ELR (cell line): Measurements from ENCODE around the gene AGPAT1.
"Not testable (repeated sequence)": the region's sequence is repeated elsewhere in the genome, so short reads cannot be mapped to it uniquely, and the experiment has no call there.

Source experiments
- DNase-seq: peaks from one replicate; pipeline ENCODE4 v3.0.0-alpha.2; 2015; ENCODE audit warnings: low read depth

AGPAT1 gene

DNA sequence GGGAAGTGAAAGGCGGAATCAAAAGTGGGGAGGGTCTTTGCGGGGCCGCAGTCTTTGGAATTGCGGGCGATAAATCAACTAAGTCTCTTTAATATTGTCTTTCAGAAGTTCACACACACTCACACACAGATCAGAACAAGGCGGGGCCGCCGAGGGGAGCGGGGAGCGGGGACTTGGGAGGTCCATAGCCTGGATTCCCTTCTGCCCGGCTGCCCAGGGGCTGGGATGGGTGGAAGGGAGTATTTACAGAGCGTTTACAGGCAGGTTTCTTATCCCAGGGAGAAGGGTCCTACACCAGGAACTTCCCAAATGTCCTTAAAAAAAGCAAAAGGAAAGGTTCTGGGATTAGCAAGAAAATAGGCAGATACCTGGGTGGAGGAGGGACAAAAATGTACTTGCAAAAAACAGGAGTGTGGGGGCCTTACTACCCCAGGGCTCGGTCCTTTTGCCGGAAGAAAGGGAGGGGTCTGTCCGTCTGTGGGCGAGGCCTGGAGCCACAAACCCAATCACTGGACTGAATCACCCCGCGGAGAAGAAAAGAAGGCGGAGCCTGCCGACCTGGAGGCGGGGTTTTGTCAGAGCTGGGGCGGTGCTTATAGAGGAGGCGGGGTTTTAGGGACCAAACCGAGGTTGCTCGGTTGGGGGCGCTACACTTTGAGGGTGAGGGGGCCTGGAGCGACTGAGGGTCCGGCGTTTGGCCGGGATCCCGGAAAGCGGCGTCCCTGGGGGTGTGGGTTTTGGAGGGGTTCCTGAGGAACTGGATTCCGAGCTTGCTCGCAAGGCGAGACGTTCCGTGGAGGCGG, 27.4 kb downstream of the AGPAT1 start:
- DNase-seq = no peak

DNA sequence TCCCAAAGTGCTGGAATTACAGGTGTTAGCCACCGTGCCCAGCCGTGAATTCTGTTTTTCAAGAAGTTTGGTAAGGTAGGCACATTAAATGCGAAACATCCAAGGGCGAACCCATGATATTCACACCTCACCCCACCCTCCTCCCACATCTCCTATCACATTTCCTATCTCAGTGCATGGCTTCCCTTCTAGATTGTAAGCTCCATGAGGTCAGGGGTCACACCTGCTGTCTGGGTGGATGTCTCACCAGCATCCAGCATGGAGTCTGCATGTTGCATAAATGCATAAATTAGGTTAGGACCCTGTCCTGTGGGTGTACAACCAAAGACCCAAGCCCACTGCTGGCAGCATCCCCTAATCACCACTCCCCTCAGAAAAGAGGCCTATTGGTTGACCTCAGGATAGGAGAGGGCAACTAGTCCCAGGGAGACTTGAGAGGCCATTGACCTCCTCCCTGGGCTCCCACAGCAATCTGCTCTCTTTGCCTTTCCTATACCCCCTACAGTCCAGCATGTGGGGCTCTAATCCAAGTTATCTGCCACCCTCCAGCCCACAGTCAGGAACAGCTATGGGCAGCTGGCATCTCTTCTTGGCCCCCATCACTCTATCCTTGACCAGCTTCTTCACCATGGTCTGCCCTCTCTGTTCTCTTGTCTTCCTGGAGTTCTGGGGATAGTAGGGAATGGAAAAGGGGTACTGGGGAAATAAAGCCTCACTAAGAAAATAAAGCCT, 28.3 kb downstream of the AGPAT1 start:
- DNase-seq = no peak

DNA sequence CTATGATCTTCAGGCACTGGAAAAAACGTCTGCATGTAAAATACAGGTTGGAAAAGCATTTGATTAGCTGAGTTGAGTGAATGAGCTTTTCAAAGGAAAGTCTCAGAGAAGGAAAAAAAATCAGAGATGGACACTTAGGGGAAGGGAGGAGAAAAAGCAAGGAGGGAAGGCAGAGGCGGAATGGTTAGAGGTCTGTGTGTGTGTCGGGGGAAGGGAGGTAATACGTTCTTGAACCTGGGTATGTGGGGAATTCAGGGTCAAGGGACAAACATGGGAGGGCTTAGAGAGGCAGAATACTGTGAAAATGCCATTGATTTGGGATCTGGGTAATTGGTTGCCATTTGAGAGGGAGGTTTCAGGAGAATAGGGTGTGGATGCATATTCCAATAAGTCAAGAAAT, 29.2 kb downstream of the AGPAT1 start:
- DNase-seq = no peak

DNA sequence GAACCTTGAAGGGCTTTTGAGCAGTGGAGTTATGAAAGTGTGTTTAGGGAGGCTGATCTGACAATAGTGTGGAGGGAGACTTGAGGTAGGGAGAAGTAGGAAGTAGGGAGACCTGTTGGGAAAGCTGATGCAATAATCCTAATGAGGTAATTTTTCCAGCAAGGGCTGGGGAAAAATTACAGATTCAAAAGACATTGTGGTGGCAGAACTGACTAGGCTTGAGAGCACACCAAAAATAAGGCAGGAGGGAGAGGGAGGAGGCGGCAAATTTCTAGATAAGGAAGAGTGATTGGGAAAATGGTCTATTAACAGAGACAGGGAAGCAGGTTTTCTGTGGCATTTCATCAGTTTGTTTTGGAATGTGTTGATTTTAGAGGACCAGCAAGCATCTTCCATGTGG, 29.6 kb downstream of the AGPAT1 start:
- no peak for DNase-seq

DNA sequence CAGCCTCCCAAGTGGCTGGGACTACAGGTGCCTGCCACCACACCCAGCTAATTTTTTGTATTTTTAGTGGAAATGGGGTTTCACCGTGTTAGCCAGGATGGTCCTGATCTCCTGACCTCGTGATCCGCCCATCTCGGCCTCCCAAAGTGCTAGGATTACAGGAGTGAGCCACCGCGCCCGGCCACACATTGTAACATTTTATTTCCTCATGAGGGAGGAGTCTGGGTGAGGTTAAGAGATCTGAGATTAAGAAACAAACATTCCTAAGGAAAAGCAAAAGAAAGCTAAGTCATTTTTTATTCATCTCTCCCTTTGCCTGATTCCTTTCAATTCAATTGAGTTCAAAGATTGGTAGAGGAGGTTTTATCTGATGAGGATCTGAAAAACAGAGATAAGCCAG, 31.6 kb downstream of the AGPAT1 start:
- not testable (repeated sequence) for DNase-seq

DNA sequence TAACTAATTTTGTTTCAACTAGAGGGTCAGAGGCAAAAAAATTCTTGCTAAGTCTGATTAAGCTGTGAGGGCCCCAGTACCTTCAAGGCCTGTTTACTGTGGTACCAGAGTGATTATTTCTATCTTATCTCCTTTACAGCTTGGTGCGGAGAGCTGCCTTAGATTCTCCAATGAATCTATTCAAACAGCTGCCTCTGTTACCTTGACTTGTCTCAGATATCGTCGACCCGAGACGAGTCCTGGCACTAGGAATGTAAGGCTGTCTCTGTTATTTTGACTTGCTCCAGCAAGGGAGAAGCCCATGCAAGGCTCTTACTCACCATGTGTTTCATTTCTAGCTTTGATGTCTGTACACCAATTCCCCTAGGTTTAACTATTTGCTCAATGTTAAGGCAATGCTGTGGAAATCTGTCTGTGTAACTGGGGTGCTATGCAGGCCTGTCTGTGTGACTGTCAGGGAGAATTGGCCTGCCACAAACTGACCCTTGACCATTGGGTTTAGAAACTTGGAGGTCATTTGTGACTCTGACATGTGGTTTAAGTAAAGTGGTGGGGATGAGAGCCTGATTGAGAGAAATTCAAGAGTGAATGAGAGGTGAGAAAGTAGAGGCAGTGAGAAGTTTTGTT, 35.4 kb downstream of the AGPAT1 start:
- no peak for DNase-seq

DNA sequence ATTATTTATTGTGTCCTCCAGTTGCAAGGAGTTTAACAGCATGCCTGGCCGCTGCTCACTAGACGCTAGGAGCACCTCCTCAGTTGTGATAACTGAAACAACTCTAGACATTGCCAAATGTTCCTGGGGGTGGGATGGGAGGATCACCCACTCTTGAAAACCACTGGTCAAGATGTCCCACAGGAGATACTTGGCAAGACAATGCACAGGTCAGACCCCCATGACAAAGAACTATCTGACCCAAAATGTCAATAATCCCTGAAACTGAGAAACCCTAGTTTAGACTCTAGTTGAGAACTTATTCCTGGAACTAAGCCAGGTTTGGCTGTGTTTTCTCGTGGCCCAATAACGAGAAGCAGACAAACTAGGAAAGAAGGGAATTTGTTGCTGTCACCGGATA, 36.3 kb downstream of the AGPAT1 start:
- no peak for DNase-seq

DNA sequence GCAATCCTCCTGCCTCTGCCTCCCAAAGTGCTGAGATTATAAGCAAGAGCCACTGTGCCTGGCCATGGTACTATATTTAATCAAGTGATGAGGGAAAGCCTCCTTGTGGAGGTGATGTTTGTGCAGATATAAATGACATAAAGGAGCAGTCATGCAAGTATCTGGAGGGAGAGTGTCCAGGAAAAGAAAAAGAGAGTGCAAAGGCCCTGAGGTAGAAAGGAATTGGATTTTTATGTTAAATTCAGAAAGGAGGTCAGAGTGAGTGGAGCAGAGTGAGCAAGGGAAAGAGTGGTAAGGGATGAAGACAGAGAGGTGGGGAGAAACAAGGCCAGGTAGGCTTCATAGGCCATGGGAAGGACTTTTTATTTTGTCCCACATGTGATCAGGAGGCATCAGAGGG, 38.4 kb downstream of the AGPAT1 start:
- DNase-seq = no peak

DNA sequence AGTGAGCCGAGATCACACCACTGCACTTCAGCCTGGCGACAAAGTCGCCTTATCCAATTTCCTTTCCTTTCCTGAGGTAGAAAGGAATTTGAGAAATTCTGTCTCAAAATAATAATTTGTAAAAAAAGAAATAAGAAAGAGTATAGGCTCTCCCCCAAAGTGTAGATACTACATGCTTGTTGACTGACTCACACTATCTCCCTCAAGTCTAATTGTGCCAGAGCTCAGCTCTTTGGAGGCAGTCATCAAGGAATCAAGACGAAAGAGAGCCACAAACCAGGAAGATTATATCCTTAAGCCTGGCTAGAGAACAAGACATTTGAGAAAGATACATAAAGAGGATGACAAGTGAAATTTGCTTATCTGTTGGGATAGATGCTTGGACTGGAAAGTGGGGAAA, 42.1 kb downstream of the AGPAT1 start:
- DNase-seq = peak; percentile 54

DNA sequence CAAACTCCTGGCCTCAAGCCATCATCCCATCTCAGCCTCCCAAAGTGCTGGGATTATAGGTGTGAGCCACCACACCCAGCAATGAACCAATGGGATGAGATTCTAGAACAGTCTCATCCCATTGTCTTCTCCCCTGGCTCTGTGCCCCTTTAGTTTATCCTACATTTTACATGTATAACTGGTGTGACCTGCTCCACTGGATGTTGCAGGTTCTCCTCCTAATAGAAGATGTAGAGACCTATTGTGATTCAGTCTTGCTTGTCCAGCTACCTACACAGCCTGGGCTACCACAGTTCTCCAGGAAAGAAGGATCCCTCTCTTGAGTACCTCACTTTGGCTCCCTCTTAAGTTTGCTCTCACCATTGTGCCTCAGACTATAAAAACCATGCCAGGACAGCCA, 43.8 kb downstream of the AGPAT1 start:
- DNase-seq = no peak

DNA sequence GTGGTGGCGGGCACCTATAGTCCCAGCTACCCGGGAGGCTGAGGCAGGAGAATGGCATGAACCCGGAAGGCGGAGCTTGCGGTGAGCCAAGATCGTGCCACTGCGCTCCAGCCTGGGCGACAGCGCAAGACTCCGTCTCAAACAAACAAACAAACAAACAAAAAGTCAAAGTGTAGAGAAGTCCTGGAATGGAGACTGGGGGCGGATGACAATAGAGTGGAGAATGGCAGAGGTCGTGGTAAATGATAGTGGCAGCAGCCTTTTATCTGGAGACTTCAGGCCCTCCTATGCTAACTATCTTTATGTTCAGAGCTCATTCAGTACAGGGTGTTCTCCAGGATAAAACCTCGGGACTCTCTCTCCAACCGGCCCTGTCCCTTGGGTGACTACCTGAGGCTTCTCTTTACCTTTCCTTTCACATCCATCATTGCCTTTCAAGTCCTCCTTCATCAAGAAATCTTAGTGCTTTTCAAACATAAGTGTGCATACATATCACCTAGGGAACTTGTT, 44.4 kb downstream of the AGPAT1 start:
- DNase-seq = no peak

DNA sequence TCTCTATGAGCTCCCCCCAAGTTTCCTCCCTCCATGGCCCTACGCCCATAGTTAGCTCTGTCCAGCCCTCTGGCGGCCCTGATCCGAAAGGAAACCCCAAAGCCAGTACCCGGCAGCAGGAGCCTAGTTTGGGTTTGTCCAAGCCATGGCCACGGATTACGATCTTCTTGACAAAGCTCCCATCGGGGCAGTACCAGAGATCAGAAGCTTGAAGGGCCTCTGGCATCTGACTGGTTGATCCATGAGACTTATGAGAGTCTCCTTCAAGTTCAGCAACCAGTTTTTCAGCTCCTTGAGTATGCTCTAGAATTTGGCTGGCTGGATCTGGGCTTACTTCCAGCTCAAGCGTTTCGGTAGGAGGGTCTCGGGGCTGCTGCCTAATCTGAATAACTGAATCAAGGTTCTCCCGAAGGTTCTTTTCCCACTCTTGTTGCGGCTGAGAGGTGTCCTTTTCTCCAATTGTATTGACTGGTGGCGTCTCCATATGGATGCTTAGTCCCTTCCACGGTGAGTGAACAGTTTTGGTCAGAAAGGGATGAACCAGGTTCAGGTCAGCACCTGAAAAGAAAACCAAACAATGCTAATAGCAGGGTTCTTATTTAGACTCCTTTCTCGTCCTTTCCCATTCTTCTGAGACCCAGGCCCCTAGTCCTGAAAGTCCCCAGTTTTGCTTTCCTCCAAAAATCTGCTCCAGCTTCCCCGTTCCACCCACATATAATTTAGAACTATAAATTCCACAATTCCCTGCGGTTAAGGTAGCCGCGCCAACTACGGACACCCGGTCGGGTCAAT, 46.4 kb downstream of the AGPAT1 start:
- DNase-seq = no peak

DNA sequence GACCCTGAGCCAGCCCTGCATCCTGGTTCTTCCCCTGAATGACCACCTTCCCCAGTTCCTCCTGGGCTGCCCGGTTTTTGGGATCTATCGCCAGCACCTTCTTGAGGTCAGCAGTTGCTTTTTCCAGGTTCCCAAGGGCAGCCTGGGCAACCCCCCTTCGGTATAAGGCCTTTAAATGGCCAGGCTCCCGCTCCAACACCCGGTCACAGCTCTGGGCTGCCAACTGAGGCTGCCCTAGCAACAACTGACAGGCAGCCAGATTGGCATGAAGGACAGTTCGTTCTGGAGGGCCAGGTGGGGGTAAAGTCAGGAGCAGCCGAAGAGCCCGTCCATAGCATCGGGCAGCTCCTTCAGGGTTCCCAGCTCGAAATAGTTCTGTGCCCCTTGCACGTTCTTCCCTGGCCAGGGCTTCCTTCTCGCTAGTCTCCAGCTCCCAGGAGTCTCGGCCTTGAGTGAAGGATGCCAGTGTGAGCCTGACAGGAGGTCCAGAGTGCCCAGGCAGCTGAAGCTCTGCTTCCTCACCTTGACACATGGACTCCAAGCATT, 47.1 kb downstream of the AGPAT1 start:
- no peak for DNase-seq

DNA sequence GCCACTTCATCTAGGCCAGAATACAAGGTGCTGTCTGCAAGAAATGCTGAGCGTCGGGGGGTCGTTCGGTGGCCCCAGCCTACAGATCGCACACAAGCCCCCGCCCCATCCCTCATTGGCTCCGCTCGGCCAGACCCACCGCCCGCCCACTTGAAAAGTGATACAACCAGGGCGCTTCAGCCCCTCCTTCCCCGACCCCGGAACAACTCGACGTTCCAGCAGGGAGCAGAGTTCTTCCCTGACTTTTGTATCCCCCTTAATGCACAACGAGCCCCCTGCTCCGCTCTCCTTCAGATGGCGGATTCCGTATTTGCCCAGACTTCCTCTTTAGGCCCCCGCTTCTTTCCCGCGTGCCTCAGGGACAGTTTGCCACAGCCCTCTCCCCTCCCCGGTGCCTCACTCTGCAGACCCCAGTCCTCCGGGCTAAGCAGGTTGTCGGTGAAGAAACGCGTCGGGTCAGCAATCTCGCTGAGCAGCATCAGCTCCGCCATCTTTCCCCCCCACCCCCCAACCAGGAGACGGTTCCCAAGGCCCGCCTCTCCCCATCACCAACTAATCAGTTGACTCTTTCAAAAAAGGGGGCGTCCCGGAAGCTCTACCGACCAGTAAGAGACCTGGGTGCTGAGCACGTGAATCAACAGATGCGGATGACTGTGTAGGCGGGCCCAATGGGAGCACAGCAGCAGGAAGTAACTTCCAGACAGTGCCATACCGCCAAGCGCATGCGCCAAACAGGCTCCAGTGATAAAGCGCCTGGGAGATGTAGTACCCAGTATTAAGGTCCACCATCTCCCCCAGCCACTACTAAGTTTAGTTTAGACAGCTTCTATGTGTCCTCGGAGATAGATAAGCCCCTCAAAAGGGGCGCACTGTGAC, 47.9 kb downstream of the AGPAT1 start, which contains the start of gene ATF6B:
TSS of gene ATF6B (minus strand) at position 530 of the 876 bp plus-strand sequence. CDS start at position 491, 39 bp downstream.
- peak; percentile 100 for DNase-seq

DNA sequence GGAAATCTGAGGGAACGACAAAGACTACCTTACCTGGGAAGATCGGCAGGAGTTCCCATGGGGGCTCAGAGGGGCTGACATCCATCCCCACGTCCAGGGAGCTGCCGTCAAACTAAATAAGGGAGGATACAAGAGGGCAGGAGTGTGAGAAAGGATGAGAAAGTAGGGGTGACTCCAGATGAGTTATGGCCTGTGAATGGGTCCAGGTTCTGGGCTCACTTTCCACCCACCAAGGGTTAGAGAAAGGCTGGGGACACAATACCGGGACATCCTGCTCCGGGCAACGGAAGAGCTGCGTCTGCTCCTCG, 48.5 kb downstream of the AGPAT1 start:
- no peak for DNase-seq

DNA sequence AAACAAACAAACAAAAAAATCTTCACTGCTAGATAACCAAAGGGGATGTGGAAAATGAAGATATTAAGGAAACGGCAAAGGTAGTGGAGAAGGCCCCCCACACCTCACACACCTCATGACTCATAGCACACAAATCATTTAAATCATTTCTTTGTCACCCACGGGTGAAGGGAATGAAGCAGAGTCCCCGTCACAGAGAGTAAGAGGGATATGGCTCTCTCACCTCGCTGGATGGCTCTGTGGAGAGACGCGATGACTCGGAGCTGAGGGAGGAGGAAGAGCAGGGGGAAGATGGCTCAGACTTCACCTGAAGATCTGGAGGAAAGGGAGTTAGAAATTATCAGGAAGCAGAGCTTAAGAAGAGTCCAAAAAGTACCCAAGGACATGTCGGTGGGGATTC, 49.0 kb downstream of the AGPAT1 start:
- DNase-seq = peak; percentile 45

DNA sequence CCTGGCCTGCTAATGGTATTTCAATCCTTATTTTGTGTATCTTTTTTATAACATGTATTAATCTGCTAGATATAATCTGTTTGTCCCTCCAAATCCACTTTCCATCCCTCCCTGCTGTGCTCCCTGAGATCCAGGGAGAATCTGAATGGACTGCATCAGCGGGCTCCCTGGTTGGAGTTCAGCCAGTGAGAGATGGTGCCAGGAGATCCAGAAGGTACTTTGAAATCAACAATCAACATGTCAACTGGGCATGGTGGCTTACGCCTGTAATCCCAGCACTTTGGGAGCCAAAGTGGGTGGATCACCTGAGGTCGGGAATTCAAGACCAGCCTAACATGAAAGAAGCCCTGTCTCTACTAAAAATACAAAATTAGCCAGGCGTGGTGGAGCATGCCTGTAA, 52.2 kb downstream of the AGPAT1 start:
- DNase-seq = no peak

DNA sequence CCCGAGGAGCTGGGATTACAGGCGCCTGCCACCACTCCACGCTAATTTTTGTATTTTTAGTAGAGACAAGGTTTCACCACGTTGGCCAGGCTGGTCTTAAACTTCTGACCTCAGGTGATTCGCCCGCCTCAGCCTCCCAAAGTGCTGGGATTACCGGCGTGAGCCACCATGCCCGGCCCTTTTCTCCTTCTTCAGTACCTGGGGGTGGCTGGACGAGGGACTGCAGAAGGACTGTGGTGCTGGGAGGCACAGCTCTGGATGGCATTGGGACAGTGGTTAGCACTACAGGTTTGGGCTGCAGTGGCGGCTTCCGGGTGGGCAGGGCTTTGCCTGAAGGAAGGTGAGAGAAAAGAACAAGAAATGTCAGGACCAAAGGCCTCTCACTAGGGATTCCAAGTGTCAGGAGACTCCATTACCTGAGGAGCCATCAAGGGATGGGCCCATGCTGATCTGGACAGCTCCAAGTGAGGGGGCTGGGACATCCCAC, 55.3 kb downstream of the AGPAT1 start:
- DNase-seq = no peak

DNA sequence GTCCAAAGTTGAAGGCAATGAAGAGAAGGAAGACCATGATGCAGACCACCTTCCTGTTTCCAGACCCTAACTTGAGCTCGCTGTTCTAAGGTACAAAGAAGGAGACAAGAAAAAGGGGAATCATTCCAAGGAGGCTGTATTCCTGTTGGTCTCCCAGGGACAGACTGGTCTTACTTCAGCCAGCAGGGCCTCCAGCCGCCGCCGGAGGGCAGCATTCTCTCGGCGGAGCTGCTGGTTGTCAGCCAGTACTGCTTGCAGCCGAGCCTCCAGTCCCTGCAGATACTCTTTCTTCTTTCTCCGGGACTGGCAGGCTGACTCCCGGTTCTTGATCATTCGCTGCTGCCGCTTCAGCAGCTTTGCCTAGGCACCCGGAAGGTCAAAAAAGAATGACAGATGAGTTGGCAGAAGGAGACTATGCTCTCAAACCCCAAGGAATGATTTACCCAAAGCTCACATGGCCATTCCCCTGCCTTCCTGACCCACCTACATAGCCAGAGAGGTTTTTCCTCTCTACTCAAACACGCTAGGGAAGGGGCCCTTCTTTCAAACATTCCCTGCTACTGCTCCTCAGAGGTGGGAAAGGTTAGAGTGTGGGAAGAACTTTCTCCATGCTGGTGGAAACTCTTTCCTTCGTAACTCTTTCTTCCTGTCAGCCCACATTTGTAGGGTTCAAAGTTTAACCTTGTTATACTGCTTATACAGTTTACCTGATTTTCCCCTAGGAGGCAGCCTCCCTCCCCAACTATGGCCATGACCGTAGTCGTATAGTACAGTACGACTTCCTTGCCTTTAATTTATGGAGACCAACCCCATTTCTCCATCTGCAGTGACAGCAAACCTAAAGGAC, 56.9 kb downstream of the AGPAT1 start:
- peak; percentile 88 for DNase-seq
